H1 (cell line): ENCODE results near the gene TMPRSS11F. TPM values are rescaled to one million over a fixed set of nuclear protein-coding genes. Genes with fewer than 3 reads are reported as not detected.

Experiments used
- CTCF ChIA-PET: fragments of 300-600 bp; sonication (Branson Sonifier 250); formaldehyde crosslinking; loops from one replicate; lab custom pipeline; 2021; ENCODE audit not compliant: partially characterized antibody; lab: Charles Lee
- POLR2A ChIA-PET: fragments of 300-600 bp; sonication (Branson Sonifier 250); formaldehyde crosslinking; loops from one replicate; lab custom pipeline; 2021; ENCODE audit warnings: inconsistent platforms; ENCODE audit not compliant: partially characterized antibody; lab: Charles Lee
- DNase-seq, 2 experiments: peaks; one replicate each; pipeline versions ENCODE4 v3.0.0 to v3.0.0-alpha.2; 2010 to 2022; ENCODE audit warnings: low spot score in 2 of 2, low read depth in 1 of 2, mixed read lengths in 1 of 2
- FAIRE-seq: peaks from 2 replicates; lab custom pipeline; 2011; peaks lifted over from hg19 to GRCh38; lab: Jason Lieb, UNC
- H2AFZ ChIP-seq: 2 replicates; pipeline ENCODE4 v1.8.1; 2012; ENCODE audit warnings: low read length, inconsistent platforms
- H2AK5ac ChIP-seq: 2 replicates; pipeline ENCODE4 v1.6.1; 2013; ENCODE audit warnings: low read depth, low read length
- H2BK120ac ChIP-seq: replicated peaks from 2 replicates; pipeline ENCODE3; 2013; ENCODE audit warnings: low read depth, low read length, inconsistent platforms
- H2BK12ac ChIP-seq: 2 replicates; pipeline ENCODE4 v1.6.1; 2013; ENCODE audit warnings: low read depth, low read length
- H2BK15ac ChIP-seq: 2 replicates; pipeline ENCODE4 v1.6.1; 2013; ENCODE audit warnings: low read length
- H2BK20ac ChIP-seq: 2 replicates; pipeline ENCODE4 v1.6.1; 2013; ENCODE audit warnings: low read length
- H2BK5ac ChIP-seq: 2 replicates; pipeline ENCODE4 v1.6.1; 2013; ENCODE audit warnings: low read depth, low read length
- H3K14ac ChIP-seq: 2 replicates; pipeline ENCODE4 v1.6.1; 2013; ENCODE audit warnings: inconsistent platforms; ENCODE audit not compliant: insufficient read length
- H3K18ac ChIP-seq: 2 replicates; pipeline ENCODE4 v1.6.1; 2013; ENCODE audit warnings: low read length; ENCODE audit errors: extremely low read depth
- H3K23ac ChIP-seq: 2 replicates; pipeline ENCODE4 v1.6.1; 2013; ENCODE audit warnings: inconsistent platforms; ENCODE audit not compliant: insufficient read length
- H3K23me2 ChIP-seq: 2 replicates; pipeline ENCODE4 v1.6.1; 2013; ENCODE audit warnings: low read depth, low read length
- H3K27ac ChIP-seq: 2 replicates; pipeline ENCODE4 v1.6.1; 2011; ENCODE audit warnings: low read depth, low read length, inconsistent platforms
- H3K27me3 ChIP-seq, 4 experiments: replicated peaks in 1 of 4; 1 replicate in 1 of 4; 2 replicates in 3 of 4; pipeline versions ENCODE4 v1.6.1 to v1.8.1; 2011 to 2013; ENCODE audit warnings: low read length in 3 of 4, mild to moderate bottlenecking in 3 of 4, inconsistent platforms in 2 of 4, mixed read lengths in 2 of 4, moderate library complexity in 1 of 4; ENCODE audit not compliant: control insufficient read depth in 3 of 4, insufficient read depth in 3 of 4; ENCODE audit errors: extremely low read depth in 1 of 4
- H3K36me3 ChIP-seq, 4 experiments: 2 replicates each; pipeline versions ENCODE4 v1.6.1 to v1.8.1; 2011 to 2013; ENCODE audit warnings: mild to moderate bottlenecking in 4 of 4, low read length in 3 of 4, moderate library complexity in 2 of 4, control low read depth in 1 of 4, inconsistent platforms in 1 of 4; ENCODE audit not compliant: insufficient read depth in 4 of 4, control insufficient read depth in 2 of 4
- H3K4ac ChIP-seq: replicated peaks from 2 replicates; pipeline ENCODE3; 2013; ENCODE audit warnings: low read length, low read depth, mixed read lengths, inconsistent platforms; ENCODE audit not compliant: insufficient read length
- H3K4me1 ChIP-seq, 4 experiments: replicated peaks in 1 of 4; 1 replicate in 1 of 4; 2 replicates in 3 of 4; pipeline versions ENCODE4 v1.6.1 to v1.8.1; 2011 to 2013; ENCODE audit warnings: low read length in 3 of 4, inconsistent platforms in 2 of 4, mixed read lengths in 1 of 4; ENCODE audit not compliant: insufficient read depth in 4 of 4, control insufficient read depth in 3 of 4
- H3K4me2 ChIP-seq, 2 experiments: 2 replicates each; pipeline versions ENCODE4 v1.6.1 to v1.8.1; 2011 to 2013; ENCODE audit warnings: low read depth in 2 of 2, low read length in 2 of 2, control low read depth in 1 of 2, inconsistent platforms in 1 of 2, mild to moderate bottlenecking in 1 of 2; ENCODE audit not compliant: insufficient read depth in 1 of 2
- H3K4me3 ChIP-seq, 4 experiments: fragments of 200-600, 300-600 bp in 1 of 4; sonication (generic), shearing (Covaris generic), sonication (Bioruptor Twin) in 1 of 4; 2 replicates each; pipeline versions ENCODE4 v1.5.1 to v1.8.1; 2011 to 2016; ENCODE audit warnings: low read length in 4 of 4, low read depth in 3 of 4, control low read depth in 2 of 4, inconsistent platforms in 2 of 4, mild to moderate bottlenecking in 2 of 4, mixed read lengths in 1 of 4, moderate library complexity in 1 of 4; ENCODE audit not compliant: insufficient read depth in 2 of 4; ENCODE audit errors: extremely low read depth in 1 of 4
- H3K56ac ChIP-seq: replicated peaks from 2 replicates; pipeline ENCODE3; 2013; ENCODE audit warnings: low read depth, mild to moderate bottlenecking, mixed read lengths, low read length, inconsistent platforms; ENCODE audit not compliant: insufficient read length
- H3K79me1 ChIP-seq: 2 replicates; pipeline ENCODE4 v1.6.1; 2013; ENCODE audit warnings: low read depth, low read length, control low read depth
- H3K79me2 ChIP-seq, 2 experiments: 2 replicates each; pipeline versions ENCODE4 v1.6.1 to v1.8.1; 2012 to 2013; ENCODE audit warnings: low read length in 2 of 2, mild to moderate bottlenecking in 2 of 2, inconsistent platforms in 1 of 2; ENCODE audit not compliant: insufficient read depth in 2 of 2, control insufficient read depth in 1 of 2
- H3K9ac ChIP-seq, 4 experiments: replicated peaks in 1 of 4; 1 replicate in 1 of 4; 2 replicates in 3 of 4; pipeline versions ENCODE4 v1.6.1 to v1.8.1; 2011 to 2013; ENCODE audit warnings: low read depth in 3 of 4, low read length in 3 of 4, control low read depth in 2 of 4, mild to moderate bottlenecking in 2 of 4, moderate library complexity in 2 of 4, inconsistent platforms in 1 of 4; ENCODE audit errors: extremely low read depth in 1 of 4
- H3K9me3 ChIP-seq, 2 experiments: 2 replicates each; pipeline versions ENCODE4 v1.6.1 to v1.8.1; 2012 to 2013; ENCODE audit warnings: mild to moderate bottlenecking in 2 of 2, moderate library complexity in 2 of 2, control low read depth in 1 of 2, inconsistent platforms in 1 of 2, low read depth in 1 of 2, low read length in 1 of 2, mixed read lengths in 1 of 2; ENCODE audit not compliant: insufficient read depth in 2 of 2
- H4K20me1 ChIP-seq, 2 experiments: replicated peaks in 1 of 2; 2 replicates each; pipeline versions ENCODE3 to v1.8.1; 2011 to 2013; ENCODE audit warnings: inconsistent platforms in 2 of 2, low read length in 2 of 2, mild to moderate bottlenecking in 1 of 2; ENCODE audit not compliant: insufficient read depth in 2 of 2, control insufficient read depth in 1 of 2
- H4K5ac ChIP-seq: 2 replicates; pipeline ENCODE4 v1.6.1; 2013; ENCODE audit warnings: low read length, low read depth, mixed read lengths, inconsistent platforms; ENCODE audit not compliant: insufficient read length
- H4K8ac ChIP-seq: 2 replicates; pipeline ENCODE4 v1.8.0; 2013; ENCODE audit warnings: mild to moderate bottlenecking, moderate library complexity, low read length, inconsistent platforms; ENCODE audit not compliant: insufficient read depth; ENCODE audit errors: extremely low read depth
- H4K91ac ChIP-seq: replicated peaks from 2 replicates; pipeline ENCODE3; 2013; ENCODE audit warnings: low read length, mixed read lengths, inconsistent platforms; ENCODE audit not compliant: insufficient read length
- USF2 ChIP-seq: IDR thresholded peaks from 2 replicates; pipeline ENCODE4 v1.6.1; 2011; ENCODE audit warnings: low read length, improper control_type of control experiment
- WGBS, 2 experiments: shearing (Covaris generic) in 1 of 2; methylation state at CpG; one replicate each; pipeline versions ENCODE4 v1.1.6 to v1.1.7; 2013 to 2015; ENCODE audit warnings: low lambda C conversion rate in 2 of 2, mixed read lengths in 2 of 2, inconsistent platforms in 1 of 2, low coverage in 1 of 2, missing lambda C conversion rate in 1 of 2; ENCODE audit not compliant: insufficient replicate concordance in 2 of 2, insufficient coverage in 1 of 2, insufficient read length in 1 of 2; ENCODE audit errors: extremely low coverage in 1 of 2, missing lambda C conversion rate in 1 of 2; 5-methylcytosine and 5-hydroxymethylcytosine counted together
- polyA plus RNA-seq, 7 experiments: library from polyadenylated mRNA; depleted of rRNA in 3 of 7; stranded (reverse) in 5 of 7; unstranded in 2 of 7; fragments of >200 nt in 5 of 7; fragments of 200-250 nt in 2 of 7; gene quantifications; 1 replicate in 5 of 7; 2 replicates in 1 of 7; 4 replicates in 1 of 7; pipeline versions ENCODE4 v1.2.1 to v1.2.3, GENCODE V29; 2011 to 2013; ENCODE audit warnings: missing spikeins in 2 of 7, mixed read lengths in 2 of 7
- total RNA-seq: library from RNA; stranded (reverse); fragmentation: NEBNext Ultra II Directional; extraction: Animal tissue kit (Norgen Biotek cat#: 25700); gene quantifications from 2 replicates; pipeline ENCODE4 v1.2.1, GENCODE V29; 2021

Gene TMPRSS11F
- total and polyA plus RNA-seq, 2 of the 8 experiments (the other 6 are each of a cell fraction or from before 2014, with no cell fraction given) = not detected

GRCh38 chr4:68077737-68078136 lies 51.9 kb downstream of the TMPRSS11F start:
- H2AFZ ChIP-seq = no peak overlapping the region
- no peak overlapping the region for H2BK5ac ChIP-seq
- H4K8ac ChIP-seq = no peak overlapping the region
- H3K23ac ChIP-seq = no peak overlapping the region
- H3K4me3 ChIP-seq = no peak overlapping the region
- TF ChIP-seq USF2 = no peak
- ChIA-PET CTCF (interaction anchor here (0.6 to 6.5 kb wide), 3 partner anchors 9 to 482 kb away, joined by 3 to 43 read pairs (median 9); no protein-coding TSS in a partner anchor), POLR2A (no interaction called here)
- FAIRE-seq = no peak
- H3K56ac ChIP-seq = no peak overlapping the region
- H3K27me3 ChIP-seq = peaks cover 0 to 2% (median 0%) of the 10 kb centered on the region in 4 experiments; a peak in 1 of 7 replicates
- no peak overlapping the region for H3K18ac ChIP-seq
- H2AK5ac ChIP-seq = no peak overlapping the region
- peaks cover 0 to 4% (median 2%) of the 10 kb centered on the region in 4 experiments; a peak in 3 of 7 replicates for H3K4me1 ChIP-seq
- no peaks in the 10 kb centered on the region for H3K79me1 ChIP-seq
- no peak overlapping the region for H3K14ac ChIP-seq
- H3K9ac ChIP-seq = no peak overlapping the region
- H4K20me1 ChIP-seq = no peaks in the 10 kb centered on the region
- H3K27ac ChIP-seq = no peak overlapping the region
- H3K23me2 ChIP-seq = no peaks in the 10 kb centered on the region
- no peak overlapping the region for H2BK12ac ChIP-seq
- H4K5ac ChIP-seq = no peak overlapping the region
- WGBS, 2 experiments = 90% methylated on average over 8 of the region's 8 CpGs; no CpG with 5 or more reads in 1 of the 2 experiments
- H3K4ac ChIP-seq = no peak overlapping the region
- no peak overlapping the region for H2BK15ac ChIP-seq
- H3K9me3 ChIP-seq = no peaks in the 10 kb centered on the region
- no peak overlapping the region for H2BK120ac ChIP-seq
- H3K36me3 ChIP-seq = no peaks in the 10 kb centered on the region
- H3K4me2 ChIP-seq = no peak overlapping the region
- H4K91ac ChIP-seq = no peak overlapping the region
- no peaks in the 10 kb centered on the region for H3K79me2 ChIP-seq
- H2BK20ac ChIP-seq = no peak overlapping the region
- DNase-seq = no peak
